Suprapubic skin (tissue), 4 donors: ENCODE measurements around the gene HMGCL. TPM values are rescaled to one million over a fixed set of nuclear protein-coding genes. Genes with fewer than 3 reads are reported as not detected.
A peak's percentile ranks its signal among the peaks of the same experiment; 100 is the strongest.
"Not testable (repeated sequence)": the region's sequence is repeated elsewhere in the genome, so short reads cannot be mapped to it uniquely, and the experiment has no call there.

ENCODE experiments used
- DNase-seq, 2 donors: peaks; one replicate each; pipeline ENCODE4 v3.0.0-alpha.2; 2019; ENCODE audit warnings: low spot score in 2 of 2
- H3K27ac ChIP-seq: fragments of 200-600 bp; sonication (generic); one replicate; pipeline ENCODE4 v1.5.1; 2019
- H3K27me3 ChIP-seq: fragments of 200-600 bp; sonication (generic); one replicate; pipeline ENCODE4 v1.5.1; 2019
- H3K36me3 ChIP-seq: fragments of 200-600 bp; sonication (generic); one replicate; pipeline ENCODE4 v1.5.1; 2019
- H3K4me1 ChIP-seq: fragments of 200-600 bp; sonication (generic); one replicate; pipeline ENCODE4 v1.5.1; 2019
- H3K4me3 ChIP-seq: fragments of 200-600 bp; sonication (generic); one replicate; pipeline ENCODE4 v1.5.1; 2019; ENCODE audit warnings: mild to moderate bottlenecking
- H3K9me3 ChIP-seq: fragments of 200-600 bp; sonication (generic); one replicate; pipeline ENCODE4 v1.5.1; 2019
- EP300 ChIP-seq: sonication (generic); formaldehyde crosslinking; IDR thresholded peaks from one replicate; pipeline ENCODE4 v1.6.1; 2017; ENCODE audit warnings: antibody characterized with exemption
- POLR2A ChIP-seq, 2 donors: fragments of 450-650 bp; IDR thresholded peaks; one replicate each; pipeline ENCODE4 v1.6.1; 2017; ENCODE audit warnings: antibody characterized with exemption in 2 of 2, mild to moderate bottlenecking in 2 of 2, moderate library complexity in 2 of 2
- POLR2AphosphoS5 ChIP-seq, 3 donors: sonication (generic); formaldehyde crosslinking; IDR thresholded peaks; one replicate each; pipeline ENCODE4 v1.6.1; 2017; ENCODE audit warnings: antibody characterized with exemption in 3 of 3
- WGBS: methylation state at CpG from one replicate; pipeline ENCODE4 v1.1.5; 2018; 5-methylcytosine and 5-hydroxymethylcytosine counted together
- total RNA-seq, 4 donors: library from RNA; depleted of rRNA; stranded (reverse); fragments of >200 nt; gene quantifications; one replicate each; pipeline ENCODE4 v1.1.0, GENCODE V29; 2016
- TF ChIP-seq, protein P1 (sequence below), 2 donors: fragments of 200-600 bp in 1 of 2; fragments of 450-650 bp in 1 of 2; sonication (generic) in 1 of 2; IDR thresholded peaks; one replicate each; pipeline ENCODE4 v1.5.1; 2016 to 2019; ENCODE audit warnings: antibody characterized with exemption in 2 of 2, mild to moderate bottlenecking in 1 of 2, moderate library complexity in 1 of 2

The HMGCL gene
- total RNA-seq, 4 donors from 2014 or later = 17.7 to 41.9 (median 29.3) TPM

DNA sequence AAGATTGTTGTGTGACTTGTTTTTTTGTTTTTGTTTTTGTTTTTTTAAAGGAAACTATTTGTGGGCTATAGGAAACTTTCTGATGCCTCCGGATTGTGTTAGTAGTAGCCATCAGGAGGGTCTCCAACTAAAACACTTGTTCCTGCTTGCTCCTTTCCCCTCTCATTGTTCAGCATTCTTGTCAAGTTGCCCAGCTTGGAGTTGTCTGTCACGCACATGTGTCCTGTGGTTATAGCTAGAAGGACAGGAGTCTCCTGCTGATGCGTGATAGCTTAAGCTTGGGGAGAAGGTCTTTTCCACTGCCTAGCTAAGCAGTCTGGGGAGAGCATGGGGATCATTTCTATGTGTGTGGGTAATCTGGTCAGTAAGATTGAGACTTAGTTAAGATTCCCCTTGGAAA lies 37.5 kb downstream of the HMGCL start:
- no peaks in the 10 kb centered on the region for H3K9me3 ChIP-seq
- no peak overlapping the region for H3K27ac ChIP-seq
- 82% methylated on average over 3 of the region's 3 CpGs for WGBS
- peaks cover 22% of the 10 kb centered on the region for H3K4me1 ChIP-seq
- peaks cover 39% of the 10 kb centered on the region for H3K36me3 ChIP-seq
- no peaks in the 10 kb centered on the region for H3K27me3 ChIP-seq
- TF ChIP-seq POLR2AphosphoS5 (IDR thresholded peaks at IDR 0.05) (no peak), POLR2A (IDR thresholded peaks at IDR 0.05) (no peak), EP300 (no peak)
- TF ChIP-seq, protein P1, sequence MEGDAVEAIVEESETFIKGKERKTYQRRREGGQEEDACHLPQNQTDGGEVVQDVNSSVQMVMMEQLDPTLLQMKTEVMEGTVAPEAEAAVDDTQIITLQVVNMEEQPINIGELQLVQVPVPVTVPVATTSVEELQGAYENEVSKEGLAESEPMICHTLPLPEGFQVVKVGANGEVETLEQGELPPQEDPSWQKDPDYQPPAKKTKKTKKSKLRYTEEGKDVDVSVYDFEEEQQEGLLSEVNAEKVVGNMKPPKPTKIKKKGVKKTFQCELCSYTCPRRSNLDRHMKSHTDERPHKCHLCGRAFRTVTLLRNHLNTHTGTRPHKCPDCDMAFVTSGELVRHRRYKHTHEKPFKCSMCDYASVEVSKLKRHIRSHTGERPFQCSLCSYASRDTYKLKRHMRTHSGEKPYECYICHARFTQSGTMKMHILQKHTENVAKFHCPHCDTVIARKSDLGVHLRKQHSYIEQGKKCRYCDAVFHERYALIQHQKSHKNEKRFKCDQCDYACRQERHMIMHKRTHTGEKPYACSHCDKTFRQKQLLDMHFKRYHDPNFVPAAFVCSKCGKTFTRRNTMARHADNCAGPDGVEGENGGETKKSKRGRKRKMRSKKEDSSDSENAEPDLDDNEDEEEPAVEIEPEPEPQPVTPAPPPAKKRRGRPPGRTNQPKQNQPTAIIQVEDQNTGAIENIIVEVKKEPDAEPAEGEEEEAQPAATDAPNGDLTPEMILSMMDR (IDR thresholded peaks at IDR 0.05) = no peak
- DNase-seq = no peak
- H3K4me3 ChIP-seq = no peak overlapping the region

DNA sequence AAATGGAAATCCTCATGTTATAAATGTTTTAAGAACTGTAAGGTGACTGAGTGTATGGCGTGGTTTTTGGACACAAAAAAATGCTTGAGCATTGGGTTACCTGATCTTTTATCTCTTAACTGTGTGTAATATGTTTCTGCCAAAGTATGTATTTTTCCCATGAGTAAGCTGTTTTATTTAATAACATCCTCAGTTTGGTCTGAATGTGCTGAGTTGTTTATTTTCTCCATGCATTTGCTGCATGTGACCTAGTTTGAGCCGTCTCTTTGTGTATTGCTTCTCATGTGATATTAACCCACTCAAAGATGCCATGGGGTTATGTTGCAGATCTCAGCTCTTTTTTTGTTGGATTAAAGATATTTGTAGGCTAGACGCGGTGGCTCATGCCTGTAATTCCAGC lies 40.4 kb downstream of the HMGCL start:
- peaks cover 10% of the 10 kb centered on the region for H3K4me1 ChIP-seq
- no peaks in the 10 kb centered on the region for H3K9me3 ChIP-seq
- no peak for DNase-seq
- no peak overlapping the region for H3K4me3 ChIP-seq
- WGBS = 87% methylated on average over 4 of the region's 4 CpGs
- TF ChIP-seq EP300 (no peak), POLR2AphosphoS5 (IDR thresholded peaks at IDR 0.05) (no peak), POLR2A (IDR thresholded peaks at IDR 0.05) (no peak)
- TF ChIP-seq, protein P1 (IDR thresholded peaks at IDR 0.05) = no peak
- no peak overlapping the region for H3K27ac ChIP-seq
- peaks cover 46% of the 10 kb centered on the region for H3K36me3 ChIP-seq
- H3K27me3 ChIP-seq = no peaks in the 10 kb centered on the region

DNA sequence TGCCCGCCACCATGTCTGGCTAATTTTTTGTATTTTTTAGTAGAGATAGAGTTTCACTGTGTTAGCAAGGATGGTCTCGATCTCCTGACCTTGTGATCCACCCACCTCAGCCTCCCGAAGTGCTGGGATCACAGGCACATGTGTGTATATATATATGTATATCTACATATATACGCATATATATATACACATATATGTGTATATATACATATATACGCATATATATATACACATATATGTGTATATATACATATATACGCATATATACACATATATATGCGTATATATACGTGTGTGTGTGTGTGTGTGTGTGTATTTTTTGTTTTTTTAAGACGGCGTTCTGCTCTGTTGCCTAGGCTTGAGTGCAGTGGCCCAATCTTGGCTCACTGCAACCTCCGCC lies 42.1 kb downstream of the HMGCL start:
- not testable (repeated sequence) for H3K27ac ChIP-seq, H3K27me3 ChIP-seq, DNase-seq, H3K9me3 ChIP-seq, H3K4me3 ChIP-seq
- Histone ChIP-seq H3K36me3 (peaks cover 40% of the 10 kb centered on the region), H3K4me1 (peaks cover 22% of the 10 kb centered on the region)
- WGBS = 93% methylated on average over 11 of the region's 11 CpGs

DNA sequence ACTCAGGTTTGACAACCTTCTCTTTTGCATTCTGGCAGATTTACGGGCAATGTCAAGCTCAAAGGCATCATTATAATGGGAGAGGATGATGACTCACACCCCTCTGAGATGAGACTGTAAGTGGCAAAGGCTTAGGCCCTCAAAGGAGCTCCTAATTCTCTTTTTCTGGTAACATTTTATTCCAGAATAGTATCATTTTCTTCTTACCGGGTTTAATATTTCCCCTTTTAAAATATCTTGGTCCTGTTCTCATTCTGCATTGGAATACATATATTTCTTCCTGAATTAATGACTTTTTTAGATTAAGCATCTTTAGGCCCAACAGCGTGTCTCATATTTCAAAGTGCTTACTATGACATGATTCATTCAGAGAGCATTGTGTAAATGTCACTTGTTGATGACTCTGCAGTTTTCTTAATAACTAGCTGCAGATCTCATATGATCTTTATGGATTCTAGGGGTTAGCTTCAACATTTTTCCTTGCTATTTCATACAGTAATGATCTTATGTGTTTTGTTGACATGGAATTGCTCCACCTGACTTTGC lies 45.3 kb downstream of the HMGCL start:
- TF ChIP-seq, protein P1 (IDR thresholded peaks at IDR 0.05) = no peak
- no peak for TF ChIP-seq EP300
- no peak for TF ChIP-seq POLR2A (IDR thresholded peaks at IDR 0.05)
- no peak for TF ChIP-seq POLR2AphosphoS5 (IDR thresholded peaks at IDR 0.05)
- no peak for DNase-seq
- Histone ChIP-seq H3K27me3 (no peaks in the 10 kb centered on the region), H3K27ac (no peak overlapping the region), H3K4me3 (peak overlapping the region; percentile 92), H3K9me3 (no peaks in the 10 kb centered on the region), H3K4me1 (peaks cover 35% of the 10 kb centered on the region), H3K36me3 (peaks cover 15% of the 10 kb centered on the region)
- WGBS = 55% methylated on average over 3 of the region's 3 CpGs

DNA sequence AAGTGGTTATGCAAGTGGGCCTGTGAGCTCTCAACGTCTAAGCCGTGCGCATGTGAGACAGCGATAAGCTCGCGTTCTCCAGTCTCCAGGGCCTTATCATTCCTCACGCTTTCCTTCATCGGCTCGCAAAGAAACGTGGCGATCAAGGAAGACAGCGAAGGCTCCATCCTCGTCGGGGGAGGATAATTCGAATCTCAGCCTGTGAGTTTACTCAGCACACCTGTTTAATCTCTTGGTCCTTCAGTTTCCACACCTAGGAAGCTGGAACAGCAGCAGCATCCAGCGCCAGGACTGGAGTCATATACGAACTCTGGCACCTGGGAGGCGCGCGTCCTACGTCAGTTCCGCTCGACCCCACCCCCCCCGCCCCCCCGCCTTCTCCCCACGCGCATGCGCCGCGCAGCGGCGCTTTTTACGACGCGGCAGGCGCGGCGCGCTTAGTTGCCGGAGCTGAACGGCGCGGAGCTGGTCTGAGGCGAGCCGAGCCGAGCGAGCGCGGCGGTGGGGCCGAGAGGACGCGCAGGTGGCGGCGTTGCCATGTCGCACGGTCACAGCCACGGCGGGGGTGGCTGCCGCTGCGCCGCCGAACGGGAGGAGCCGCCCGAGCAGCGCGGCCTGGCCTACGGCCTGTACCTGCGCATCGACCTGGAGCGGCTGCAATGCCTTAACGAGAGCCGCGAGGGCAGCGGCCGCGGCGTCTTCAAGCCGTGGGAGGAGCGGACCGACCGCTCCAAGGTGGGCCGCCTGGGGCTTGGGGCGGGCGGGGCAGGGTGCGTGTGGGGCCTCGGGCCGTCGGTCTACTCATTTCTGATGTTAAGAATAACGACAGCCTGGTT lies 47.0 kb downstream of the HMGCL start, which contains the start of gene PITHD1:
Gene PITHD1, plus strand, starts transcription at position 440 of the 836 bp plus-strand sequence. Its CDS starts 98 bp downstream, at position 538.
- peak within 1 kb of the TSS; percentile 92 for H3K4me3 ChIP-seq
- peaks cover 35% of the 10 kb centered on the region for H3K4me1 ChIP-seq
- peak within 1 kb of the TSS; percentile 93 for H3K27ac ChIP-seq
- no peaks in the 10 kb centered on the region for H3K9me3 ChIP-seq
- H3K27me3 ChIP-seq = no peaks in the 10 kb centered on the region
- 0% methylated on average over 20 of the region's 91 CpGs for WGBS
- TF ChIP-seq POLR2A (IDR thresholded peaks at IDR 0.05) (peak in 1 of 2 donors; percentile 74), EP300 (no peak), POLR2AphosphoS5 (IDR thresholded peaks at IDR 0.05) (peak in 2 of 3 donors; percentile 47 to 67)
- TF ChIP-seq, protein P1 (IDR thresholded peaks at IDR 0.05) = no peak
- H3K36me3 ChIP-seq = peaks cover 9% of the 10 kb centered on the region
- peak; percentile 83 to 90 for DNase-seq
